Left lobe of liver (tissue), 2 donors: ENCODE measurements around the gene THRSP. TPM values are rescaled to one million over a fixed set of nuclear protein-coding genes. Genes with fewer than 3 reads are reported as not detected.
"Not testable (repeated sequence)": the region's sequence is repeated elsewhere in the genome, so short reads cannot be mapped to it uniquely, and the experiment has no call there.

Experiments used
- ATAC-seq: fragments of 200-7000 bp; cut with Tn5 transposase; one replicate; pipeline ENCODE4 v1.9.1; 2020; ENCODE audit warnings: mild to moderate bottlenecking, moderate library complexity
- DNase-seq: peaks from one replicate; pipeline ENCODE4 v3.0.0-alpha.2; 2020; ENCODE audit warnings: low spot score
- total RNA-seq: library from RNA; stranded (reverse); gene quantifications from one replicate; pipeline ENCODE4 v1.2.1, GENCODE V29; 2021
- donor health status: DM: no; HTN: no; CAD: no; lungs with moderate emphysema.
- donor health status: DM: no; HTN: yes; CAD: no.

The THRSP gene
- total RNA-seq, 1 donor from 2014 or later, result 48.6 TPM

- DNase-seq (peak; percentile 71), ATAC-seq (peak; percentile 48)
Measured at GRCh38 chr11:78038697-78039313, 24.9 kb upstream of the THRSP start.

GRCh38 chr11:78039391-78039918, 24.2 kb upstream of the THRSP start:
- ATAC-seq (no peak), DNase-seq (no peak)

GRCh38 chr11:78039919-78040671, 23.6 kb upstream of the THRSP start:
- DNase-seq (peak; percentile 62), ATAC-seq (no peak)

GRCh38 chr11:78040691-78041379, 22.8 kb upstream of the THRSP start:
- no peak for ATAC-seq
- DNase-seq, result no peak

- not testable (repeated sequence) for DNase-seq, ATAC-seq
Measured at GRCh38 chr11:78041380-78041719, 22.3 kb upstream of the THRSP start.

GRCh38 chr11:78041843-78042440, 21.7 kb upstream of the THRSP start:
- no peak for DNase-seq
- no peak for ATAC-seq

- ATAC-seq (no peak), DNase-seq (no peak)
Measured at GRCh38 chr11:78044706-78045105, 19.0 kb upstream of the THRSP start.

GRCh38 chr11:78045851-78046485, 17.7 kb upstream of the THRSP start:
- ATAC-seq, result peak; percentile 93
- peak; percentile 90 for DNase-seq

GRCh38 chr11:78046486-78046854, 17.2 kb upstream of the THRSP start:
- DNase-seq (no peak), ATAC-seq (no peak)

GRCh38 chr11:78048561-78048960, 15.1 kb upstream of the THRSP start:
- ATAC-seq, result peak; percentile 36
- no peak for DNase-seq

GRCh38 chr11:78049348-78049747, 14.3 kb upstream of the THRSP start:
- no peak for DNase-seq
- ATAC-seq, result peak; percentile 6

- ATAC-seq, result no peak
- DNase-seq, result no peak
Measured at GRCh38 chr11:78050964-78051831, 12.5 kb upstream of the THRSP start.

- DNase-seq (peak; percentile 88), ATAC-seq (peak; percentile 79)
Measured at GRCh38 chr11:78054971-78055370, 8.7 kb upstream of the THRSP start.

- ATAC-seq, result no peak
- DNase-seq, result no peak
Measured at GRCh38 chr11:78056093-78056492, 7.6 kb upstream of the THRSP start.

GRCh38 chr11:78057462-78058055, 6.1 kb upstream of the THRSP start:
- peak; percentile 83 for DNase-seq
- peak; percentile 49 for ATAC-seq

- not testable (repeated sequence) for ATAC-seq, DNase-seq
Measured at GRCh38 chr11:78059749-78060328, 3.8 kb upstream of the THRSP start.

- ATAC-seq (no peak), DNase-seq (no peak)
Measured at GRCh38 chr11:78060533-78060932, 3.1 kb upstream of the THRSP start.

- ATAC-seq (peak; percentile 70), DNase-seq (peak; percentile 93)
Measured at GRCh38 chr11:78061088-78061920, 2.4 kb upstream of the THRSP start.
